ENCODE results near the gene PTPRCAP.

Gene PTPRCAP

GRCh38 chr11:67392183-67392715 lies 45.2 kb downstream of the PTPRCAP start:
- H3K27ac ChIP-seq: peak overlapping the region; percentile 89
- TF ChIP-seq, protein P1, sequence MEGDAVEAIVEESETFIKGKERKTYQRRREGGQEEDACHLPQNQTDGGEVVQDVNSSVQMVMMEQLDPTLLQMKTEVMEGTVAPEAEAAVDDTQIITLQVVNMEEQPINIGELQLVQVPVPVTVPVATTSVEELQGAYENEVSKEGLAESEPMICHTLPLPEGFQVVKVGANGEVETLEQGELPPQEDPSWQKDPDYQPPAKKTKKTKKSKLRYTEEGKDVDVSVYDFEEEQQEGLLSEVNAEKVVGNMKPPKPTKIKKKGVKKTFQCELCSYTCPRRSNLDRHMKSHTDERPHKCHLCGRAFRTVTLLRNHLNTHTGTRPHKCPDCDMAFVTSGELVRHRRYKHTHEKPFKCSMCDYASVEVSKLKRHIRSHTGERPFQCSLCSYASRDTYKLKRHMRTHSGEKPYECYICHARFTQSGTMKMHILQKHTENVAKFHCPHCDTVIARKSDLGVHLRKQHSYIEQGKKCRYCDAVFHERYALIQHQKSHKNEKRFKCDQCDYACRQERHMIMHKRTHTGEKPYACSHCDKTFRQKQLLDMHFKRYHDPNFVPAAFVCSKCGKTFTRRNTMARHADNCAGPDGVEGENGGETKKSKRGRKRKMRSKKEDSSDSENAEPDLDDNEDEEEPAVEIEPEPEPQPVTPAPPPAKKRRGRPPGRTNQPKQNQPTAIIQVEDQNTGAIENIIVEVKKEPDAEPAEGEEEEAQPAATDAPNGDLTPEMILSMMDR (IDR thresholded peaks at IDR 0.05): no peak
- TF ChIP-seq ZFX (IDR thresholded peaks at IDR 0.05; ENCODE audit: borderline replicate concordance): no peak

- peak within 1 kb of the TSS; percentile 89 for H3K27ac ChIP-seq
- TF ChIP-seq, protein P1 (IDR thresholded peaks at IDR 0.05): no peak
- no peak for TF ChIP-seq ZFX (IDR thresholded peaks at IDR 0.05; ENCODE audit: borderline replicate concordance)
Measured at GRCh38 chr11:67391304-67392182, 45.9 kb downstream of the PTPRCAP start, which contains the start of gene RAD9A. Gene RAD9A (plus strand): TSS chr11:67391986. CDS start chr11:67392045, 59 bp downstream.

- TF ChIP-seq, protein P1 (IDR thresholded peaks at IDR 0.05): no peak
- no peak for TF ChIP-seq ZFX (IDR thresholded peaks at IDR 0.05; ENCODE audit: borderline replicate concordance)
- H3K27ac ChIP-seq: peak overlapping the region; percentile 89
Measured at GRCh38 chr11:67390947-67391303, 46.6 kb downstream of the PTPRCAP start.

DNA sequence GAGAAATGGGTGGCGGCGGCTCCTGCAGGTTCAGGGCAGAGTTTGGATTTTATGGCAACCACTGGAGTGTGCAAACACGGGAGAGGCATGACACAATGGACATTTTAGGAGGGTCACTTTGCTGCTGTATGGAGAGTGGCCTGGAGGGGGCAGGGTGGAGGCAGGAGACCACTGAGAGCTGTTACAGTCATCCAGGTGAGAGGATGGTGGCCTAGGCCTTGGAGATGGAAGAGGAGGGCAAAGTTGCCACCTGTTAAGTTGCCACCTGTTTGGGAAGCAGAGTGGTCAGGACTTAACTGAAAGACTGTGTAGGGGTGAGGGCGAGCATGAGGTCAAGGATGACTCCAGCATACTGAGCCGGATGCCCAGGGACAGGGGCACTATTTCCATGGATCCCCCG lies 48.0 kb downstream of the PTPRCAP start:
- H3K27ac ChIP-seq: peak overlapping the region; percentile 12; the same call in 1 of the 2 replicates

GRCh38 chr11:67387518-67387917 lies 50.0 kb downstream of the PTPRCAP start:
- H3K27ac ChIP-seq: no peak overlapping the region
- no peak for TF ChIP-seq ZFX (IDR thresholded peaks at IDR 0.05; ENCODE audit: borderline replicate concordance)
- TF ChIP-seq, protein P1 (IDR thresholded peaks at IDR 0.05): no peak

More for the DNA sequence above, 48.0 kb downstream of the PTPRCAP start:
- TF ChIP-seq, protein P1 (IDR thresholded peaks at IDR 0.05): peak; percentile 75
- TF ChIP-seq ZFX (IDR thresholded peaks at IDR 0.05; ENCODE audit: borderline replicate concordance): no peak

DNA sequence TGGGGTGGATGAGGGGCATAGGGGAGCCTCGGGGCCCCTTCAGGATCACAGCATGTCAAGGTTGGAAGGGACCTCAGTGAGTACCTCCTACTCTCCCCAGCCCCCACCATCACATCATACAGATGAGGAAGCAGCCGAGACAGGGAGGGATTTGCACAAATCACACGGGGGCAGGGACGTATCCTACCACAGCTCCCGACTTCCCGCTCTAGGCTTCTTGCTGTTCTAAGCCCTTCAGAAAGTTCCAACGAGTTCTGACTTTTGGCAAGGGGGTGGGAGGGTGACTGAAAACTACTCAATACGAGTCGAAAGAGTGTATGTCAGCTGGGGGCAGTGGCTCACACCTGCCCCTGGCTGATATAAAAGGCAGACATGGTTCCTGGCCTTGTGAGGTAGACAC lies 50.4 kb downstream of the PTPRCAP start:
- TF ChIP-seq ZFX (IDR thresholded peaks at IDR 0.05; ENCODE audit: borderline replicate concordance): no peak
- TF ChIP-seq, protein P1 (IDR thresholded peaks at IDR 0.05): no peak
- no peak overlapping the region for H3K27ac ChIP-seq
